Left ventricle myocardium inferior (tissue), 1 donor: ENCODE results near the gene RAB3C. TPM values are rescaled to one million over a fixed set of nuclear protein-coding genes. Genes with fewer than 3 reads are reported as not detected.

Experiments
- DNase-seq: peaks from one replicate; pipeline ENCODE4 v3.0.0-alpha.2; 2020
- H3K27ac ChIP-seq: fragments of 200-600 bp; replicated peaks from 2 replicates; pipeline ENCODE4 v1.8.0; 2021
- H3K27me3 ChIP-seq: fragments of 200-600 bp; 2 replicates; pipeline ENCODE4 v1.8.0; 2021; ENCODE audit warnings: low read depth
- H3K36me3 ChIP-seq: fragments of 200-600 bp; 2 replicates; pipeline ENCODE4 v1.8.0; 2021
- H3K4me1 ChIP-seq: fragments of 200-600 bp; 2 replicates; pipeline ENCODE4 v1.8.0; 2021
- H3K4me3 ChIP-seq: fragments of 200-600 bp; 2 replicates; pipeline ENCODE4 v1.8.0; 2021; ENCODE audit warnings: mild to moderate bottlenecking, moderate library complexity
- H3K9me3 ChIP-seq: fragments of 200-600 bp; replicated peaks from 2 replicates; pipeline ENCODE4 v1.8.0; 2021
- CTCF ChIP-seq: fragments of 200-600 bp; IDR thresholded peaks from 2 replicates; pipeline ENCODE4 v1.8.0; 2021; ENCODE audit warnings: antibody characterized with exemption, mild to moderate bottlenecking, borderline replicate concordance
- intact Hi-C: fragments of 100-400 bp; cut with micrococcal nuclease; formaldehyde crosslinking; loops from one replicate; pipeline ENCODE4 v1.11.0; 2022
- total RNA-seq: library from RNA; stranded (reverse); fragmentation: NEBNext Ultra II Directional; extraction: Animal tissue kit (Norgen Biotek cat#: 25700); gene quantifications from one replicate; pipeline ENCODE4 v1.2.1, GENCODE V29; 2021
- donor health status: DM: no; HTN: yes; CAD: no; lungs with severe emphysema.

Gene RAB3C
- total RNA-seq, 1 donor from 2014 or later: 1.2 TPM

GRCh38 chr5:58767104-58767503, 184.2 kb downstream of the RAB3C start:
- no peak for TF ChIP-seq CTCF
- Histone ChIP-seq H3K27me3 (peaks cover 9% of the 10 kb centered on the region), H3K27ac (no peak overlapping the region), H3K4me1 (no peaks in the 10 kb centered on the region), H3K36me3 (no peaks in the 10 kb centered on the region), H3K9me3 (no peaks in the 10 kb centered on the region), H3K4me3 (no peak overlapping the region)
- no peak for DNase-seq
- intact Hi-C loops: no loop called here

- no peaks in the 10 kb centered on the region for H3K9me3 ChIP-seq
- no peak for DNase-seq
- TF ChIP-seq CTCF: no peak
- no peak overlapping the region for H3K4me3 ChIP-seq
- peaks cover 6% of the 10 kb centered on the region for H3K4me1 ChIP-seq
- H3K27me3 ChIP-seq: peaks cover 9% of the 10 kb centered on the region
- intact Hi-C loops: no loop called here
- H3K27ac ChIP-seq: no peak overlapping the region
- H3K36me3 ChIP-seq: no peaks in the 10 kb centered on the region
Observed at GRCh38 chr5:58770136-58770535, 187.3 kb downstream of the RAB3C start.

GRCh38 chr5:58771796-58772195, 188.9 kb downstream of the RAB3C start:
- no peaks in the 10 kb centered on the region for H3K36me3 ChIP-seq
- H3K4me3 ChIP-seq: no peak overlapping the region
- H3K27me3 ChIP-seq: peaks cover 4% of the 10 kb centered on the region
- H3K9me3 ChIP-seq: no peaks in the 10 kb centered on the region
- no peak overlapping the region for H3K27ac ChIP-seq
- H3K4me1 ChIP-seq: peaks cover 6% of the 10 kb centered on the region
- intact Hi-C loops: no loop called here
- no peak for DNase-seq
- no peak for TF ChIP-seq CTCF

GRCh38 chr5:58773744-58774441, 191.0 kb downstream of the RAB3C start:
- H3K4me1 ChIP-seq: peaks cover 6% of the 10 kb centered on the region
- H3K9me3 ChIP-seq: no peaks in the 10 kb centered on the region
- no peaks in the 10 kb centered on the region for H3K27me3 ChIP-seq
- peak; percentile 41 for DNase-seq
- H3K4me3 ChIP-seq: no peak overlapping the region
- H3K27ac ChIP-seq: no peak overlapping the region
- intact Hi-C loops: no loop called here
- H3K36me3 ChIP-seq: no peaks in the 10 kb centered on the region
- TF ChIP-seq CTCF: no peak

GRCh38 chr5:58774937-58775336, 192.1 kb downstream of the RAB3C start:
- Histone ChIP-seq H3K4me3 (no peak overlapping the region), H3K27me3 (no peaks in the 10 kb centered on the region), H3K4me1 (peaks cover 6% of the 10 kb centered on the region), H3K36me3 (no peaks in the 10 kb centered on the region), H3K9me3 (no peaks in the 10 kb centered on the region), H3K27ac (no peak overlapping the region)
- intact Hi-C loops: no loop called here
- TF ChIP-seq CTCF: no peak
- DNase-seq: no peak
